GM12875 (cell line): Measurements from ENCODE around the gene PLXDC1.

Experiments used
- H3K4me3 ChIP-seq: one replicate; pipeline ENCODE4 v1.5.1; 2011; ENCODE audit warnings: low read depth, low read length, control low read depth
- CTCF ChIP-seq: IDR thresholded peaks from 2 replicates; pipeline ENCODE4 v1.5.1; 2011; ENCODE audit warnings: low read depth, mild to moderate bottlenecking, control low read depth, inconsistent platforms, low read length, moderate library complexity, borderline replicate concordance; ENCODE audit not compliant: insufficient read depth

PLXDC1 gene

GRCh38 chr17:39156491-39156890, 5.1 kb upstream of the PLXDC1 start:
- H3K4me3 ChIP-seq = no peak overlapping the region
- TF ChIP-seq CTCF = no peak

GRCh38 chr17:39155654-39156053, 4.2 kb upstream of the PLXDC1 start:
- no peak overlapping the region for H3K4me3 ChIP-seq
- no peak for TF ChIP-seq CTCF

GRCh38 chr17:39153599-39154051, 2.2 kb upstream of the PLXDC1 start:
- peak overlapping the region; percentile 72 for H3K4me3 ChIP-seq
- no peak for TF ChIP-seq CTCF

DNA sequence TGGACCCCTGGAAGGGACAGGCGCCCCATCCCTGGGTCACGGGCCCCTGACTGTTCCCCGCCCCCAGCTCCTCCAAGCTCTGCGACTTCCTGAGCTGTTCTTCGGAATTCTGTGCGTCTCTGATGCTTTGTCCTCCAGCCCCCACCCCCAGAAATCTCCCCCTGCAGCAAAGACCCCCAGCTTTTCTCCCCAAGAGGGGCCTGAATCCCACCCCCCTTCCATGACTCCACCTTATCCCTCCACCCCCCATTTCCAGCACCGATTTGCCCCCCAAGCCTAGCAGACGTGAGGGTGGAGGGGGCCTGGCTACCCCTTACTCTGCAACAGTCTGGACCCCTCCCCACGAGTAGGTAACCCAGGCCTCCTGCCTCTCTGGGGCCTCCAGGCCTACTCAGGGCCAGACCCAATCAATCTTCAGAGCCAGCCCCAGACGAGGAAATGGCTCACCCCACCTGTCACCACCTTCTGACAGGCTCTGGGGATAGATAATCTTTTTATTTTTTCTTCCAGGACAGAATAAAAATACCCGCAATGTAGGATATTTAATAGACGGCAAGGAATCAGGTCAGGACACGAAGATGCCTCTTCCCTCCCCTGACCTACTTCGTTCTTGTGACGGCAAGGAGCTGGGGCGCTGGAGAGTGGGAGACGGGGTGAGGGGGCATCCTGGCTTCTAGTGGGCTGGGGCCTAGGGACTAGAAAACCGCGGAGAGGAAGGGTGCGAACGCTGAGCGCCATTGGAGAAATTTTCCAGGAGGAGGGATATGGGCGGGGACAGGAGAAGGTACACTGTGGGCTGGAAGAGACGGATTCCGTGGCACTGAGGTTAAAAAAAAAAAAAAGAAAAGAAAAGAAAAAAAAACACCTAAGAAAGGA, 744 bp upstream of the PLXDC1 start:
- no peak overlapping the region for H3K4me3 ChIP-seq
- TF ChIP-seq CTCF = no peak

DNA sequence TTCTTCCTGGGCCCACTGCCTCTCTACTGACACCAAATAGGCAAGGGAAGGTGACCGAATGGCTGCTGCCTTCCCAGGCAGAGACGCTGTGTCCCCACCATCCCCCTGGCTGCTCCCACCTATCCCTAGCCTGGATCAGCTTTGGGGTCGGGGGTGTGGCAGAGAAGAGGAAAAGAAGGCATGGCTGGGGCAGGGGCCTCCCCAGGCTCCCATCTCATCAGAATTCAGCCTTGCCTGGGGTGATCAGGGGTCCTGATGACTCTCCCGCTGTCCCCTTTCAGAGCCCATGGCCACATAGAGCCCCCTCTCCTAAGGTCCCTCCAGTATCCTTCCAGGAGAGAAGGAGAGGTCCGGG, 665 bp downstream of the PLXDC1 start:
- no peak overlapping the region for H3K4me3 ChIP-seq
- TF ChIP-seq CTCF = no peak

DNA sequence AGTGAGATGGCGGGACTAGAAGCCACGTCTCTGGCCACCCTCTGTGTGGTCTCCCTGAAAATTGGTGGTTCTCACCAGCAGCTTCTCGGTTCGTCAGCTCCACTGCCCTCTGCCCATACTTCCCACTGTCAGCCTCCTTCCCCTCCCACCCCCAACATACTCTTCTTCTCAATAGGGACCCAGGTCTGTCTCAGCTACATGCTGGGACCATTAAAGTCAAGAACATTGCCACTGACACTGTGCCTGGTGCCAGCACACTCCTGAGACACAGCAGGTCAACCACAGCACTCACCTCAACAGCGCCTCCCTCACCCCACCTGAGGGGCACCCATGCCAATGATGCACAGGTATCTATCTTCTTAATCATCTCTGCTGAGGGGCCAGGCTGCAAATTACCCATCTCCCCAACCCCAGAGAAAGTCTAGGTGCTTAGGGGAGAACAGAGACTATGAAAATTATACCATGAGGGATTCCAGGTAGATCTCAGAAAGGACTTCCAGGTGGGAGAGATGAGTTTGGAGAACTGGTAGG, 1.3 kb downstream of the PLXDC1 start:
- TF ChIP-seq CTCF = no peak
- H3K4me3 ChIP-seq = no peak overlapping the region
